Head of caudate nucleus (tissue), 42 donors: Measurements from ENCODE around the gene IQSEC2.

Experiments used
- DNase-seq, 42 donors: peaks; one replicate each; pipeline versions ENCODE4 v3.0.0 to v3.0.0-alpha.2; 2020 to 2021; ENCODE audit warnings: mixed read lengths in 7 of 42
- intact Hi-C: fragments of 100-400 bp; cut with DNase I; formaldehyde crosslinking; loops from one replicate; pipeline ENCODE4 v1.15.0; 2022

IQSEC2 gene

GRCh38 chrX:53224860-53225797 lies 56.3 kb downstream of the IQSEC2 start, which contains the start of gene KDM5C:
KDM5C (minus strand) TSS chrX:53225207; CDS start chrX:53224889, 318 bp downstream.
- intact Hi-C loops: loop anchor here (10.0 kb wide), 1 partner anchor 210 kb away; the partner anchor contains the start of gene HSD17B10

GRCh38 chrX:53223955-53224859 lies 57.2 kb downstream of the IQSEC2 start:
- DNase-seq: peak in 8 of 42 donors; percentile 9 to 51 (median 16)
- intact Hi-C loops: loop anchor here (10.0 kb wide), 1 partner anchor 211 kb away; the partner anchor contains the start of gene HSD17B10

More at GRCh38 chrX:53224860-53225797, 56.3 kb downstream of the IQSEC2 start, which contains the start of gene KDM5C:
- DNase-seq: peak; percentile 61 to 96 (median 92)

GRCh38 chrX:53223068-53223693 lies 58.2 kb downstream of the IQSEC2 start:
- peak in 6 of 42 donors; percentile 6 to 39 (median 29) for DNase-seq
- intact Hi-C loops: loop anchor here (10.0 kb wide), 1 partner anchor 212 kb away; the partner anchor contains the start of gene HSD17B10
